WTC11 (cell line): ENCODE data around the gene LAMA3. TPM values are rescaled to one million over a fixed set of nuclear protein-coding genes. Genes with fewer than 3 reads are reported as not detected.

Source experiments
- ATAC-seq: fragments of 200-7000 bp; cut with Tn5 transposase; 2 replicates; pipeline ENCODE4 v1.10.0; 2021; ENCODE audit warnings: mild to moderate bottlenecking, moderate library complexity
- CTCF ChIA-PET: fragments of 300-600 bp; sonication (Branson Sonifier 250); formaldehyde crosslinking; loops from one replicate; lab custom pipeline; 2021; ENCODE audit warnings: antibody characterized with exemption; lab: Charles Lee
- POLR2A ChIA-PET: fragments of 350-600 bp; sonication (Branson Sonifier 250); formaldehyde crosslinking; loops from one replicate; lab custom pipeline; 2021; ENCODE audit warnings: antibody characterized with exemption; lab: Charles Lee
- DNase-seq: peaks from one replicate; pipeline ENCODE4 v3.0.0; 2021; ENCODE audit warnings: low spot score
- H3K27ac Mint-ChIP-seq: 2 replicates; pipeline ENCODE4 v1.8.0; 2021; ENCODE audit warnings: mixed read lengths
- H3K27me3 Mint-ChIP-seq: 2 replicates; pipeline ENCODE4 v1.8.0; 2021; ENCODE audit warnings: low read depth, mild to moderate bottlenecking, moderate library complexity, mixed read lengths
- H3K36me3 Mint-ChIP-seq: 2 replicates; pipeline ENCODE4 v1.8.0; 2021; ENCODE audit warnings: mixed read lengths
- H3K4me1 Mint-ChIP-seq: 2 replicates; pipeline ENCODE4 v1.8.0; 2022; ENCODE audit warnings: mixed read lengths
- H3K4me3 Mint-ChIP-seq: 2 replicates; pipeline ENCODE4 v1.8.0; 2021; ENCODE audit warnings: mild to moderate bottlenecking, moderate library complexity, mixed read lengths
- H3K9me3 Mint-ChIP-seq: 2 replicates; pipeline ENCODE4 v1.8.0; 2021; ENCODE audit warnings: mixed read lengths
- ELF4 ChIP-seq: sonication (generic); formaldehyde crosslinking; IDR thresholded peaks from 2 replicates; pipeline ENCODE4 v1.8.1; 2022; ENCODE audit warnings: low read depth, mild to moderate bottlenecking, moderate library complexity, missing genetic modification reagents
- FOXJ3 ChIP-seq: sonication (generic); formaldehyde crosslinking; IDR thresholded peaks from 2 replicates; pipeline ENCODE4 v1.9.0; 2021; ENCODE audit warnings: missing genetic modification reagents, mild to moderate bottlenecking, borderline replicate concordance
- FOXP1 ChIP-seq: sonication (generic); formaldehyde crosslinking; IDR thresholded peaks from 2 replicates; pipeline ENCODE4 v1.8.0; 2022; ENCODE audit warnings: missing genetic modification reagents, mild to moderate bottlenecking, moderate library complexity, borderline replicate concordance
- GRHL2 ChIP-seq: fragments of 250-450 bp; sonication (Bioruptor Pico); IDR thresholded peaks from 2 replicates; pipeline ENCODE4 v1.8.0; 2022; ENCODE audit warnings: mild to moderate bottlenecking, moderate library complexity; ENCODE audit not compliant: insufficient replicate concordance, severe bottlenecking
- IRF2 ChIP-seq: sonication (generic); formaldehyde crosslinking; IDR thresholded peaks from 2 replicates; pipeline ENCODE4 v1.8.0; 2022; ENCODE audit warnings: low read depth, missing genetic modification reagents, borderline replicate concordance
- JUN ChIP-seq: sonication (generic); formaldehyde crosslinking; IDR thresholded peaks from 2 replicates; pipeline ENCODE4 v1.8.0; 2023; ENCODE audit warnings: mild to moderate bottlenecking, missing genetic modification reagents
- NFYB ChIP-seq: sonication (generic); formaldehyde crosslinking; conservative IDR thresholded peaks from 2 replicates; pipeline ENCODE4 v1.8.0; 2022; ENCODE audit warnings: low read depth, missing genetic modification reagents
- RELA ChIP-seq: sonication (generic); formaldehyde crosslinking; IDR thresholded peaks from 2 replicates; pipeline ENCODE4 v1.8.1; 2022; ENCODE audit warnings: missing genetic modification reagents, mild to moderate bottlenecking, borderline replicate concordance
- RORB ChIP-seq: fragments of 250-450 bp; sonication (Bioruptor Pico); IDR thresholded peaks from 2 replicates; pipeline ENCODE4 v1.9.0; 2021; ENCODE audit warnings: mild to moderate bottlenecking
- TCF7 ChIP-seq: sonication (generic); formaldehyde crosslinking; IDR thresholded peaks from 2 replicates; pipeline ENCODE4 v1.8.0; 2022; ENCODE audit warnings: mild to moderate bottlenecking, low read depth, missing genetic modification reagents, moderate library complexity
- ZNF121 ChIP-seq: sonication (generic); formaldehyde crosslinking; IDR thresholded peaks from 2 replicates; pipeline ENCODE4 v1.8.0; 2023; ENCODE audit warnings: missing genetic modification reagents
- ZNF219 ChIP-seq: sonication (generic); formaldehyde crosslinking; IDR thresholded peaks from 2 replicates; pipeline ENCODE4 v1.8.0; 2023; ENCODE audit warnings: missing genetic modification reagents, mild to moderate bottlenecking, borderline replicate concordance
- total RNA-seq: library from RNA; stranded (reverse); gene quantifications from 3 replicates; pipeline ENCODE4 v1.2.3, GENCODE V29; 2021
- TF ChIP-seq, protein P1 (sequence below): sonication (generic); formaldehyde crosslinking; IDR thresholded peaks from 2 replicates; pipeline ENCODE4 v1.8.0; 2023; ENCODE audit warnings: missing genetic modification reagents, mild to moderate bottlenecking, borderline replicate concordance
- TF ChIP-seq, protein P2 (sequence below): sonication (generic); formaldehyde crosslinking; IDR thresholded peaks from 2 replicates; pipeline ENCODE4 v1.8.0; 2022; ENCODE audit warnings: mild to moderate bottlenecking, missing genetic modification reagents
- TF ChIP-seq, protein P3 (sequence below): sonication (generic); formaldehyde crosslinking; IDR thresholded peaks from 2 replicates; pipeline ENCODE4 v1.8.1; 2023; ENCODE audit warnings: mild to moderate bottlenecking, missing genetic modification reagents
- TF ChIP-seq, protein P4 (sequence below): sonication (generic); formaldehyde crosslinking; conservative IDR thresholded peaks from 2 replicates; pipeline ENCODE4 v1.8.1; 2022; ENCODE audit warnings: mild to moderate bottlenecking, missing genetic modification reagents
- TF ChIP-seq, protein P5 (sequence below): sonication (generic); formaldehyde crosslinking; IDR thresholded peaks from 2 replicates; pipeline ENCODE4 v1.8.0; 2022; ENCODE audit warnings: missing genetic modification reagents
- TF ChIP-seq, protein P6 (sequence below): sonication (generic); formaldehyde crosslinking; IDR thresholded peaks from 2 replicates; pipeline ENCODE4 v1.8.0; 2022; ENCODE audit warnings: mild to moderate bottlenecking, missing genetic modification reagents
- TF ChIP-seq, protein P7 (sequence below): sonication (generic); formaldehyde crosslinking; conservative IDR thresholded peaks from 2 replicates; pipeline ENCODE4 v1.8.1; 2023; ENCODE audit warnings: mild to moderate bottlenecking, low read depth, missing genetic modification reagents, moderate library complexity

The LAMA3 gene
- total RNA-seq, 1 experiment from 2014 or later = 0.83 TPM

DNA sequence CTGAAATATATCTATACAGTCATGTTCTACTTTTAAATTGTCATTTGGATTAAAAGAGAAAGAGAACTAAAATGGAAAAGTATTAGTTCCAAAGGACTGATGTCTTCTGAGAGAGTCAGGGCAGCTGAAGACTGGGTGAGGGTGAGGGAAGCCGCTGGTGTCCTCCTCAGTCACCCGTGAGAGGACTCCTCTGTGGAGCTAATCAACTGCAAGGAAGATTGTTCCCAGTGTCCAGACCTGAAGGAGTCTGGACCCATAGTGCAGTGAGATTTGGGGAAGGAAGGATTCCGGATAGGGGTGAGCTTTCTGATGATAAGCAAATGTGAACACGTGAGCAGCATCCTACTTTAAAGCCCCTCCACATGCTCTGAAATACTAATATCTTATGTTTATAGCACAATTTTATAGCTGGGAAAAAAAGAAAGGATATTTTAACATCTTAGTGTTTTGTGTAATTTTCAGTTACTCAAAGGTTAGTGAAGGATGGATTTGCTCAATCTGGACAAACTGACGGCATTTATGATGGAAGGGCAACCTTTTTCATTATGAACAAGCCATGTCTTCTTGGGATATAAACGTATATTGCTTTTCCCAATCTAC lies 190.8 kb downstream of the LAMA3 start (continued):
- TF ChIP-seq, protein P1, sequence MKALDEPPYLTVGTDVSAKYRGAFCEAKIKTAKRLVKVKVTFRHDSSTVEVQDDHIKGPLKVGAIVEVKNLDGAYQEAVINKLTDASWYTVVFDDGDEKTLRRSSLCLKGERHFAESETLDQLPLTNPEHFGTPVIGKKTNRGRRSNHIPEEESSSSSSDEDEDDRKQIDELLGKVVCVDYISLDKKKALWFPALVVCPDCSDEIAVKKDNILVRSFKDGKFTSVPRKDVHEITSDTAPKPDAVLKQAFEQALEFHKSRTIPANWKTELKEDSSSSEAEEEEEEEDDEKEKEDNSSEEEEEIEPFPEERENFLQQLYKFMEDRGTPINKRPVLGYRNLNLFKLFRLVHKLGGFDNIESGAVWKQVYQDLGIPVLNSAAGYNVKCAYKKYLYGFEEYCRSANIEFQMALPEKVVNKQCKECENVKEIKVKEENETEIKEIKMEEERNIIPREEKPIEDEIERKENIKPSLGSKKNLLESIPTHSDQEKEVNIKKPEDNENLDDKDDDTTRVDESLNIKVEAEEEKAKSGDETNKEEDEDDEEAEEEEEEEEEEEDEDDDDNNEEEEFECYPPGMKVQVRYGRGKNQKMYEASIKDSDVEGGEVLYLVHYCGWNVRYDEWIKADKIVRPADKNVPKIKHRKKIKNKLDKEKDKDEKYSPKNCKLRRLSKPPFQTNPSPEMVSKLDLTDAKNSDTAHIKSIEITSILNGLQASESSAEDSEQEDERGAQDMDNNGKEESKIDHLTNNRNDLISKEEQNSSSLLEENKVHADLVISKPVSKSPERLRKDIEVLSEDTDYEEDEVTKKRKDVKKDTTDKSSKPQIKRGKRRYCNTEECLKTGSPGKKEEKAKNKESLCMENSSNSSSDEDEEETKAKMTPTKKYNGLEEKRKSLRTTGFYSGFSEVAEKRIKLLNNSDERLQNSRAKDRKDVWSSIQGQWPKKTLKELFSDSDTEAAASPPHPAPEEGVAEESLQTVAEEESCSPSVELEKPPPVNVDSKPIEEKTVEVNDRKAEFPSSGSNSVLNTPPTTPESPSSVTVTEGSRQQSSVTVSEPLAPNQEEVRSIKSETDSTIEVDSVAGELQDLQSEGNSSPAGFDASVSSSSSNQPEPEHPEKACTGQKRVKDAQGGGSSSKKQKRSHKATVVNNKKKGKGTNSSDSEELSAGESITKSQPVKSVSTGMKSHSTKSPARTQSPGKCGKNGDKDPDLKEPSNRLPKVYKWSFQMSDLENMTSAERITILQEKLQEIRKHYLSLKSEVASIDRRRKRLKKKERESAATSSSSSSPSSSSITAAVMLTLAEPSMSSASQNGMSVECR = no peak
- TF ChIP-seq, protein P2, sequence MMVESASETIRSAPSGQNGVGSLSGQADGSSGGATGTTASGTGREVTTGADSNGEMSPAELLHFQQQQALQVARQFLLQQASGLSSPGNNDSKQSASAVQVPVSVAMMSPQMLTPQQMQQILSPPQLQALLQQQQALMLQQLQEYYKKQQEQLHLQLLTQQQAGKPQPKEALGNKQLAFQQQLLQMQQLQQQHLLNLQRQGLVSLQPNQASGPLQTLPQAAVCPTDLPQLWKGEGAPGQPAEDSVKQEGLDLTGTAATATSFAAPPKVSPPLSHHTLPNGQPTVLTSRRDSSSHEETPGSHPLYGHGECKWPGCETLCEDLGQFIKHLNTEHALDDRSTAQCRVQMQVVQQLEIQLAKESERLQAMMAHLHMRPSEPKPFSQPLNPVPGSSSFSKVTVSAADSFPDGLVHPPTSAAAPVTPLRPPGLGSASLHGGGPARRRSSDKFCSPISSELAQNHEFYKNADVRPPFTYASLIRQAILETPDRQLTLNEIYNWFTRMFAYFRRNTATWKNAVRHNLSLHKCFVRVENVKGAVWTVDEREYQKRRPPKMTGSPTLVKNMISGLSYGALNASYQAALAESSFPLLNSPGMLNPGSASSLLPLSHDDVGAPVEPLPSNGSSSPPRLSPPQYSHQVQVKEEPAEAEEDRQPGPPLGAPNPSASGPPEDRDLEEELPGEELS (CRISPR knock-in tag) = no peak
- no peak for TF ChIP-seq ZNF121 (CRISPR knock-in tag)
- no peak for TF ChIP-seq ZNF219 (CRISPR knock-in tag)
- no peak for TF ChIP-seq JUN (CRISPR knock-in tag)
- TF ChIP-seq TCF7 (CRISPR knock-in tag) = no peak
- TF ChIP-seq, protein P3, sequence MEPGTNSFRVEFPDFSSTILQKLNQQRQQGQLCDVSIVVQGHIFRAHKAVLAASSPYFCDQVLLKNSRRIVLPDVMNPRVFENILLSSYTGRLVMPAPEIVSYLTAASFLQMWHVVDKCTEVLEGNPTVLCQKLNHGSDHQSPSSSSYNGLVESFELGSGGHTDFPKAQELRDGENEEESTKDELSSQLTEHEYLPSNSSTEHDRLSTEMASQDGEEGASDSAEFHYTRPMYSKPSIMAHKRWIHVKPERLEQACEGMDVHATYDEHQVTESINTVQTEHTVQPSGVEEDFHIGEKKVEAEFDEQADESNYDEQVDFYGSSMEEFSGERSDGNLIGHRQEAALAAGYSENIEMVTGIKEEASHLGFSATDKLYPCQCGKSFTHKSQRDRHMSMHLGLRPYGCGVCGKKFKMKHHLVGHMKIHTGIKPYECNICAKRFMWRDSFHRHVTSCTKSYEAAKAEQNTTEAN (CRISPR knock-in tag) = no peak

DNA sequence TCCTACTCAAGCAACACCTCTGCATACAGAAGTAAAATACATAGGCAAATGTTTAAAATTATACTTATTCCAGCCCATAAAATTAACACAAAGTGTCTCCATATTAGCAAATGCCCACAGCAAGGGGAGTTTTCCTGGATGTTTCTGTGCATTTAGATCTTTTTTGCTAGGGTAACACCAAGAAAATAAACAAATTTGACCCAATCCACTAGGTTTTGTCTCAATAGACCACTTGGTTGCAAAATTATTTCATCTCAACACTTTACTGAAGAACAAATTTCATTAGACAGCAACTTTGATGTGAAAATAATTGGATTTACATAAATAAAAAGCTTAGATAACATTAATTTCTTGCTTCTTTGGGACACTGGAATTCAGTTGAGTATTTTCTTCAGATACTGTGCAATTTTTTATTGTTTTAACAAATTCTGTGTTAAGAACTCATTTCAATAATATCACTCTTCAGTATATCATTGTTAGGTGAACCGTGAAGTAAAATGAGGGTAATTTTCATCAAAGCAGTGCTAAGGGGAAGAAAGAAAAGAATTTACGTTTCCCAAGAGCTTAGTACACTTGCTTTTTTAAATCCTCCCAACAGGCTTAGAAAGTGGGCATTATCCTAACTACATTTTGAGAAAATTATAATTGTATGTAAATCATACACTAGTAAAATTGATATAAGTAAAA lies 191.8 kb downstream of the LAMA3 start:
- H3K4me1 Mint-ChIP-seq = peaks cover 35% of the 10 kb centered on the region
- POLR2A ChIA-PET = no interaction called here
- no peaks in the 10 kb centered on the region for H3K36me3 Mint-ChIP-seq
- H3K9me3 Mint-ChIP-seq = no peaks in the 10 kb centered on the region
- DNase-seq (no peak), ATAC-seq (no peak)
- CTCF ChIA-PET = no interaction called here
- H3K4me3 Mint-ChIP-seq = no peak overlapping the region
- H3K27me3 Mint-ChIP-seq = no peaks in the 10 kb centered on the region; the same call in 1 of the 2 replicates
- no peak overlapping the region for H3K27ac Mint-ChIP-seq
- TF ChIP-seq FOXP1 (no peak), GRHL2 (CRISPR knock-in tag) (no peak), RELA (no peak), ZNF121 (CRISPR knock-in tag) (no peak), IRF2 (CRISPR knock-in tag) (no peak), ELF4 (CRISPR knock-in tag) (no peak), FOXJ3 (CRISPR knock-in tag) (no peak), RORB (CRISPR knock-in tag) (no peak), NFYB (CRISPR knock-in tag) (no peak)
- TF ChIP-seq, protein P4, sequence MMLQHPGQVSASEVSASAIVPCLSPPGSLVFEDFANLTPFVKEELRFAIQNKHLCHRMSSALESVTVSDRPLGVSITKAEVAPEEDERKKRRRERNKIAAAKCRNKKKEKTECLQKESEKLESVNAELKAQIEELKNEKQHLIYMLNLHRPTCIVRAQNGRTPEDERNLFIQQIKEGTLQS (CRISPR knock-in tag) = no peak
- TF ChIP-seq, protein P5, sequence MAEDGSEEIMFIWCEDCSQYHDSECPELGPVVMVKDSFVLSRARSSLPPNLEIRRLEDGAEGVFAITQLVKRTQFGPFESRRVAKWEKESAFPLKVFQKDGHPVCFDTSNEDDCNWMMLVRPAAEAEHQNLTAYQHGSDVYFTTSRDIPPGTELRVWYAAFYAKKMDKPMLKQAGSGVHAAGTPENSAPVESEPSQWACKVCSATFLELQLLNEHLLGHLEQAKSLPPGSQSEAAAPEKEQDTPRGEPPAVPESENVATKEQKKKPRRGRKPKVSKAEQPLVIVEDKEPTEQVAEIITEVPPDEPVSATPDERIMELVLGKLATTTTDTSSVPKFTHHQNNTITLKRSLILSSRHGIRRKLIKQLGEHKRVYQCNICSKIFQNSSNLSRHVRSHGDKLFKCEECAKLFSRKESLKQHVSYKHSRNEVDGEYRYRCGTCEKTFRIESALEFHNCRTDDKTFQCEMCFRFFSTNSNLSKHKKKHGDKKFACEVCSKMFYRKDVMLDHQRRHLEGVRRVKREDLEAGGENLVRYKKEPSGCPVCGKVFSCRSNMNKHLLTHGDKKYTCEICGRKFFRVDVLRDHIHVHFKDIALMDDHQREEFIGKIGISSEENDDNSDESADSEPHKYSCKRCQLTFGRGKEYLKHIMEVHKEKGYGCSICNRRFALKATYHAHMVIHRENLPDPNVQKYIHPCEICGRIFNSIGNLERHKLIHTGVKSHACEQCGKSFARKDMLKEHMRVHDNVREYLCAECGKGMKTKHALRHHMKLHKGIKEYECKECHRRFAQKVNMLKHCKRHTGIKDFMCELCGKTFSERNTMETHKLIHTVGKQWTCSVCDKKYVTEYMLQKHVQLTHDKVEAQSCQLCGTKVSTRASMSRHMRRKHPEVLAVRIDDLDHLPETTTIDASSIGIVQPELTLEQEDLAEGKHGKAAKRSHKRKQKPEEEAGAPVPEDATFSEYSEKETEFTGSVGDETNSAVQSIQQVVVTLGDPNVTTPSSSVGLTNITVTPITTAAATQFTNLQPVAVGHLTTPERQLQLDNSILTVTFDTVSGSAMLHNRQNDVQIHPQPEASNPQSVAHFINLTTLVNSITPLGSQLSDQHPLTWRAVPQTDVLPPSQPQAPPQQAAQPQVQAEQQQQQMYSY (CRISPR knock-in tag) = no peak
- TF ChIP-seq, protein P6, sequence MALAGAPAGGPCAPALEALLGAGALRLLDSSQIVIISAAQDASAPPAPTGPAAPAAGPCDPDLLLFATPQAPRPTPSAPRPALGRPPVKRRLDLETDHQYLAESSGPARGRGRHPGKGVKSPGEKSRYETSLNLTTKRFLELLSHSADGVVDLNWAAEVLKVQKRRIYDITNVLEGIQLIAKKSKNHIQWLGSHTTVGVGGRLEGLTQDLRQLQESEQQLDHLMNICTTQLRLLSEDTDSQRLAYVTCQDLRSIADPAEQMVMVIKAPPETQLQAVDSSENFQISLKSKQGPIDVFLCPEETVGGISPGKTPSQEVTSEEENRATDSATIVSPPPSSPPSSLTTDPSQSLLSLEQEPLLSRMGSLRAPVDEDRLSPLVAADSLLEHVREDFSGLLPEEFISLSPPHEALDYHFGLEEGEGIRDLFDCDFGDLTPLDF (CRISPR knock-in tag) = no peak
- TF ChIP-seq, protein P7, sequence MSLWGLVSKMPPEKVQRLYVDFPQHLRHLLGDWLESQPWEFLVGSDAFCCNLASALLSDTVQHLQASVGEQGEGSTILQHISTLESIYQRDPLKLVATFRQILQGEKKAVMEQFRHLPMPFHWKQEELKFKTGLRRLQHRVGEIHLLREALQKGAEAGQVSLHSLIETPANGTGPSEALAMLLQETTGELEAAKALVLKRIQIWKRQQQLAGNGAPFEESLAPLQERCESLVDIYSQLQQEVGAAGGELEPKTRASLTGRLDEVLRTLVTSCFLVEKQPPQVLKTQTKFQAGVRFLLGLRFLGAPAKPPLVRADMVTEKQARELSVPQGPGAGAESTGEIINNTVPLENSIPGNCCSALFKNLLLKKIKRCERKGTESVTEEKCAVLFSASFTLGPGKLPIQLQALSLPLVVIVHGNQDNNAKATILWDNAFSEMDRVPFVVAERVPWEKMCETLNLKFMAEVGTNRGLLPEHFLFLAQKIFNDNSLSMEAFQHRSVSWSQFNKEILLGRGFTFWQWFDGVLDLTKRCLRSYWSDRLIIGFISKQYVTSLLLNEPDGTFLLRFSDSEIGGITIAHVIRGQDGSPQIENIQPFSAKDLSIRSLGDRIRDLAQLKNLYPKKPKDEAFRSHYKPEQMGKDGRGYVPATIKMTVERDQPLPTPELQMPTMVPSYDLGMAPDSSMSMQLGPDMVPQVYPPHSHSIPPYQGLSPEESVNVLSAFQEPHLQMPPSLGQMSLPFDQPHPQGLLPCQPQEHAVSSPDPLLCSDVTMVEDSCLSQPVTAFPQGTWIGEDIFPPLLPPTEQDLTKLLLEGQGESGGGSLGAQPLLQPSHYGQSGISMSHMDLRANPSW (CRISPR knock-in tag) = no peak
